Endothelial cell of umbilical vein (primary cell): ENCODE data around the gene CST8.

Source experiments
- CTCF ChIP-seq, 2 donors: IDR thresholded peaks; 1 replicate in 1 of 2; 2 replicates in 1 of 2; pipeline ENCODE4 v1.5.1; 2011; ENCODE audit warnings: low read length in 2 of 2, mild to moderate bottlenecking in 2 of 2, moderate library complexity in 2 of 2, control low read depth in 1 of 2, inconsistent platforms in 1 of 2, low read depth in 1 of 2; ENCODE audit not compliant: insufficient read depth in 1 of 2; ENCODE audit errors: extremely low read depth in 1 of 2
- POLR2A ChIP-seq: IDR thresholded peaks from 2 replicates; pipeline ENCODE4 v1.6.1; 2012; ENCODE audit warnings: low read depth, mild to moderate bottlenecking, control low read depth, low read length
- POLR2AphosphoS5 ChIP-seq: IDR thresholded peaks from 2 replicates; pipeline ENCODE4 v1.6.1; 2012; ENCODE audit warnings: low read depth, mild to moderate bottlenecking, control low read depth, low read length, moderate library complexity; ENCODE audit not compliant: insufficient read depth

GRCh38 chr20:23537030-23537429 lies 46.1 kb downstream of the CST8 start:
- TF ChIP-seq CTCF (IDR thresholded peaks at IDR 0.05; ENCODE audit: extremely low read depth in 1 of 2, insufficient read depth in 1 of 2, low read depth in 1 of 2, low read length in 2 of 2) (no peak), POLR2A (no peak), POLR2AphosphoS5 (no peak)
